H9 (cell line): ENCODE data around the gene FCHSD2. TPM values are rescaled to one million over a fixed set of nuclear protein-coding genes. Genes with fewer than 3 reads are reported as not detected.

Experiments
- DNase-seq: peaks from one replicate; pipeline ENCODE4 v3.0.0-alpha.2; 2017
- H2AFZ ChIP-seq: one replicate; pipeline ENCODE4 v1.6.1; 2013; ENCODE audit warnings: mild to moderate bottlenecking, low read length, control low read depth, moderate library complexity
- H2AK5ac ChIP-seq: 2 replicates; pipeline ENCODE4 v1.6.1; 2013; ENCODE audit warnings: low read length, control low read depth, mixed read lengths; ENCODE audit not compliant: insufficient read length
- H2BK120ac ChIP-seq: one replicate; pipeline ENCODE4 v1.6.1; 2013; ENCODE audit warnings: low read depth, mild to moderate bottlenecking, low read length, control low read depth, inconsistent platforms; ENCODE audit not compliant: poor library complexity, severe bottlenecking
- H2BK12ac ChIP-seq: 2 replicates; pipeline ENCODE4 v1.6.1; 2013; ENCODE audit warnings: low read length, control low read depth, mixed read lengths, low read depth; ENCODE audit not compliant: insufficient read length
- H2BK15ac ChIP-seq: 2 replicates; pipeline ENCODE4 v1.6.1; 2013; ENCODE audit warnings: low read depth, low read length, control low read depth
- H2BK20ac ChIP-seq: one replicate; pipeline ENCODE4 v1.6.1; 2013; ENCODE audit warnings: low read depth, mild to moderate bottlenecking, low read length, control low read depth, inconsistent platforms; ENCODE audit not compliant: poor library complexity, severe bottlenecking
- H2BK5ac ChIP-seq: 2 replicates; pipeline ENCODE4 v1.6.1; 2013; ENCODE audit warnings: low read length, control low read depth, mixed read lengths; ENCODE audit not compliant: insufficient read length
- H3K14ac ChIP-seq: 2 replicates; pipeline ENCODE4 v1.6.1; 2013; ENCODE audit warnings: low read length, control low read depth; ENCODE audit not compliant: insufficient read depth
- H3K18ac ChIP-seq: 2 replicates; pipeline ENCODE4 v1.6.1; 2013; ENCODE audit warnings: low read depth, mild to moderate bottlenecking, mixed read lengths, low read length, control low read depth; ENCODE audit not compliant: insufficient read length
- H3K23ac ChIP-seq: 2 replicates; pipeline ENCODE4 v1.6.1; 2013; ENCODE audit warnings: low read length, control low read depth, mixed read lengths, low read depth; ENCODE audit not compliant: insufficient read length
- H3K23me2 ChIP-seq: 2 replicates; pipeline ENCODE4 v1.6.1; 2013; ENCODE audit warnings: low read depth, mild to moderate bottlenecking, mixed read lengths, low read length, control low read depth; ENCODE audit not compliant: insufficient read length, poor library complexity, severe bottlenecking
- H3K27ac ChIP-seq: 2 replicates; pipeline ENCODE4 v1.5.1; 2013; ENCODE audit warnings: low read length, control low read depth, mixed read lengths, low read depth; ENCODE audit not compliant: insufficient read length
- H3K27me3 ChIP-seq: 2 replicates; pipeline ENCODE4 v1.6.1; 2013; ENCODE audit warnings: low read length, control low read depth, inconsistent platforms; ENCODE audit not compliant: insufficient read depth
- H3K4ac ChIP-seq: 2 replicates; pipeline ENCODE4 v1.6.1; 2013; ENCODE audit warnings: low read depth, mild to moderate bottlenecking, control low read depth, inconsistent platforms, low read length, moderate library complexity
- H3K4me1 ChIP-seq: 2 replicates; pipeline ENCODE4 v1.6.1; 2013; ENCODE audit warnings: low read length, control low read depth, inconsistent platforms; ENCODE audit not compliant: insufficient read depth
- H3K4me2 ChIP-seq: 2 replicates; pipeline ENCODE4 v1.6.1; 2013; ENCODE audit warnings: low read length, control low read depth, mixed read lengths; ENCODE audit not compliant: insufficient read length, insufficient read depth
- H3K56ac ChIP-seq: 2 replicates; pipeline ENCODE4 v1.6.1; 2013; ENCODE audit warnings: low read depth, mild to moderate bottlenecking, mixed read lengths, low read length, control low read depth; ENCODE audit not compliant: insufficient read length
- H3K79me1 ChIP-seq: 2 replicates; pipeline ENCODE4 v1.6.1; 2013; ENCODE audit warnings: low read depth, mild to moderate bottlenecking, moderate library complexity, low read length, control low read depth, inconsistent platforms; ENCODE audit not compliant: insufficient read depth, poor library complexity, severe bottlenecking
- H3K79me2 ChIP-seq: 2 replicates; pipeline ENCODE4 v1.6.1; 2013; ENCODE audit warnings: low read length, control low read depth, inconsistent platforms; ENCODE audit not compliant: insufficient read depth
- H3K9ac ChIP-seq: 2 replicates; pipeline ENCODE4 v1.6.1; 2013; ENCODE audit warnings: low read length, control low read depth, mixed read lengths; ENCODE audit not compliant: insufficient read length; ENCODE audit errors: extremely low read depth
- H3K9me3 ChIP-seq: one replicate; pipeline ENCODE4 v1.6.1; 2013; ENCODE audit warnings: low read depth, low read length, inconsistent platforms; ENCODE audit not compliant: control insufficient read depth
- H3T11ph ChIP-seq: one replicate; pipeline ENCODE4 v1.6.1; 2013; ENCODE audit warnings: mild to moderate bottlenecking, low read length, control low read depth, inconsistent platforms
- H4K20me1 ChIP-seq: one replicate; pipeline ENCODE4 v1.6.1; 2013; ENCODE audit not compliant: control insufficient read depth, insufficient read length, insufficient read depth
- H4K5ac ChIP-seq: 2 replicates; pipeline ENCODE4 v1.6.1; 2013; ENCODE audit warnings: low read depth, mild to moderate bottlenecking, mixed read lengths, low read length, control low read depth; ENCODE audit not compliant: insufficient read length
- H4K8ac ChIP-seq: replicated peaks from 2 replicates; pipeline ENCODE4 v1.6.1; 2013; ENCODE audit warnings: low read length, control low read depth, mixed read lengths, low read depth; ENCODE audit not compliant: insufficient read length
- H4K91ac ChIP-seq: 2 replicates; pipeline ENCODE4 v1.6.1; 2013; ENCODE audit warnings: low read depth, mild to moderate bottlenecking, moderate library complexity, mixed read lengths, low read length, control low read depth; ENCODE audit not compliant: insufficient read length
- H3K27ac Mint-ChIP-seq, 3 experiments: 2 replicates in 2 of 3; 3 replicates in 1 of 3; pipeline ENCODE4 v1.8.0; 2020 to 2021; ENCODE audit warnings: mixed read lengths in 3 of 3, mild to moderate bottlenecking in 1 of 3, moderate library complexity in 1 of 3
- H3K27me3 Mint-ChIP-seq: 2 replicates; pipeline ENCODE4 v1.8.0; 2021; ENCODE audit warnings: low read depth, mild to moderate bottlenecking, moderate library complexity, mixed read lengths
- H3K36me3 Mint-ChIP-seq, 3 experiments: 2 replicates in 2 of 3; 3 replicates in 1 of 3; pipeline ENCODE4 v1.8.0; 2020 to 2021; ENCODE audit warnings: low read depth in 3 of 3, mixed read lengths in 3 of 3; ENCODE audit not compliant: insufficient read depth in 1 of 3
- H3K4me1 Mint-ChIP-seq, 2 experiments: 2 replicates each; pipeline ENCODE4 v1.8.0; 2020; ENCODE audit warnings: mixed read lengths in 2 of 2
- H3K4me3 Mint-ChIP-seq, 2 experiments: 2 replicates in 1 of 2; 3 replicates in 1 of 2; pipeline ENCODE4 v1.8.0; 2020 to 2021; ENCODE audit warnings: mild to moderate bottlenecking in 2 of 2, mixed read lengths in 2 of 2, moderate library complexity in 1 of 2
- H3K9me3 Mint-ChIP-seq, 2 experiments: 2 replicates in 1 of 2; 3 replicates in 1 of 2; pipeline ENCODE4 v1.8.0; 2020; ENCODE audit warnings: mild to moderate bottlenecking in 2 of 2, mixed read lengths in 2 of 2, moderate library complexity in 1 of 2
- WGBS: extraction: QIAGEN DNeasy Blood & Tissue Kit; methylation state at CpG from one replicate; pipeline ENCODE4 v1.1.7; 2013; ENCODE audit warnings: missing lambda C conversion rate, low lambda C conversion rate, mixed read lengths; ENCODE audit not compliant: insufficient read length; ENCODE audit errors: extremely low coverage; 5-methylcytosine and 5-hydroxymethylcytosine counted together
- total RNA-seq: library from RNA; stranded (reverse); gene quantifications from 2 replicates; pipeline ENCODE4 v1.2.1, GENCODE V29; 2021
- TF ChIP-seq, protein P1 (sequence below): fragments of 200-600 bp; sonication (generic); conservative IDR thresholded peaks from 3 replicates; pipeline ENCODE4 v1.8.0; 2021; ENCODE audit warnings: antibody characterized with exemption, mild to moderate bottlenecking

The FCHSD2 gene
- total RNA-seq, 1 experiment from 2014 or later = 17.8 TPM

DNA sequence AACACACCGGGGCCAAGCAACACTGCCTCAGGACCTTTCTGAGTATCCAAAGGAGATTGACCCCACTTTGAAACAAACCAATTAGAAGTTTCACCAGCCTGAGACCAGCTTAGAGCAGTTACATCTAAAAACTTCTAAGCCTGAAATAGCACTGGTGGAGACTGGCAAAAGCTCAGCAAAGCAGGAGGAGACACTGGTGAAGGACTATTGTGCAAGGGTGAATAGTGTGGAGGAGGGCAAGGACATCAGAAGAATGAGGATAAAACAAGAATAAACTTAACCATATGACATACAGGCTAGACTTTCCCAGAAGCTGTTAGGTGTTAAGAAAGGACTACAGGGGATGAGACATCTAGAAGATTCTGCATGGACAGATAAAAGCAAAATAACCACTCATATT is 152.4 kb downstream of the FCHSD2 start:
- Histone ChIP-seq H3T11ph (no peak overlapping the region), H3K9ac (no peak overlapping the region), H3K79me1 (no peaks in the 10 kb centered on the region), H3K23ac (no peak overlapping the region), H3K27me3 (no peaks in the 10 kb centered on the region), H4K91ac (no peak overlapping the region), H3K14ac (no peak overlapping the region), H3K9me3 (no peaks in the 10 kb centered on the region), H3K79me2 (no peaks in the 10 kb centered on the region), H3K23me2 (no peaks in the 10 kb centered on the region), H4K5ac (no peak overlapping the region), H2BK5ac (no peak overlapping the region), H2BK20ac (no peak overlapping the region), H3K4me1 (no peaks in the 10 kb centered on the region), H2BK12ac (no peak overlapping the region), H2AK5ac (no peak overlapping the region), H3K27ac (no peak overlapping the region), H4K8ac (no peak overlapping the region), H2AFZ (no peak overlapping the region), H4K20me1 (no peaks in the 10 kb centered on the region), H3K4ac (no peak overlapping the region), H2BK120ac (no peak overlapping the region), H3K18ac (no peak overlapping the region), H2BK15ac (no peak overlapping the region), H3K4me2 (no peak overlapping the region), H3K56ac (no peak overlapping the region)
- DNase-seq = no peak
- H3K36me3 Mint-ChIP-seq = peaks cover 0 to 3% (median 2%) of the 10 kb centered on the region in 3 experiments; a peak in 2 of 7 replicates
- H3K4me1 Mint-ChIP-seq = peaks cover 5 to 8% of the 10 kb centered on the region in 2 experiments
- H3K27ac Mint-ChIP-seq = no peak overlapping the region
- no peak overlapping the region for H3K4me3 Mint-ChIP-seq
- TF ChIP-seq, protein P1, sequence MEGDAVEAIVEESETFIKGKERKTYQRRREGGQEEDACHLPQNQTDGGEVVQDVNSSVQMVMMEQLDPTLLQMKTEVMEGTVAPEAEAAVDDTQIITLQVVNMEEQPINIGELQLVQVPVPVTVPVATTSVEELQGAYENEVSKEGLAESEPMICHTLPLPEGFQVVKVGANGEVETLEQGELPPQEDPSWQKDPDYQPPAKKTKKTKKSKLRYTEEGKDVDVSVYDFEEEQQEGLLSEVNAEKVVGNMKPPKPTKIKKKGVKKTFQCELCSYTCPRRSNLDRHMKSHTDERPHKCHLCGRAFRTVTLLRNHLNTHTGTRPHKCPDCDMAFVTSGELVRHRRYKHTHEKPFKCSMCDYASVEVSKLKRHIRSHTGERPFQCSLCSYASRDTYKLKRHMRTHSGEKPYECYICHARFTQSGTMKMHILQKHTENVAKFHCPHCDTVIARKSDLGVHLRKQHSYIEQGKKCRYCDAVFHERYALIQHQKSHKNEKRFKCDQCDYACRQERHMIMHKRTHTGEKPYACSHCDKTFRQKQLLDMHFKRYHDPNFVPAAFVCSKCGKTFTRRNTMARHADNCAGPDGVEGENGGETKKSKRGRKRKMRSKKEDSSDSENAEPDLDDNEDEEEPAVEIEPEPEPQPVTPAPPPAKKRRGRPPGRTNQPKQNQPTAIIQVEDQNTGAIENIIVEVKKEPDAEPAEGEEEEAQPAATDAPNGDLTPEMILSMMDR = no peak
- no CpG with 5 or more reads among the region's 1 CpG for WGBS
- peaks cover 0 to 2% of the 10 kb centered on the region in 2 experiments; a peak in 1 of 5 replicates for H3K9me3 Mint-ChIP-seq
- no peaks in the 10 kb centered on the region for H3K27me3 Mint-ChIP-seq
